H9 (cell line): ENCODE results near the gene RBM19. TPM values are rescaled to one million over a fixed set of nuclear protein-coding genes. Genes with fewer than 3 reads are reported as not detected.

Source experiments
- DNase-seq: peaks from one replicate; pipeline ENCODE4 v3.0.0-alpha.2; 2017
- H2AFZ ChIP-seq: one replicate; pipeline ENCODE4 v1.6.1; 2013; ENCODE audit warnings: mild to moderate bottlenecking, low read length, control low read depth, moderate library complexity
- H2AK5ac ChIP-seq: 2 replicates; pipeline ENCODE4 v1.6.1; 2013; ENCODE audit warnings: low read length, control low read depth, mixed read lengths; ENCODE audit not compliant: insufficient read length
- H2BK120ac ChIP-seq: one replicate; pipeline ENCODE4 v1.6.1; 2013; ENCODE audit warnings: low read depth, mild to moderate bottlenecking, low read length, control low read depth, inconsistent platforms; ENCODE audit not compliant: poor library complexity, severe bottlenecking
- H2BK12ac ChIP-seq: 2 replicates; pipeline ENCODE4 v1.6.1; 2013; ENCODE audit warnings: low read length, control low read depth, mixed read lengths, low read depth; ENCODE audit not compliant: insufficient read length
- H2BK15ac ChIP-seq: 2 replicates; pipeline ENCODE4 v1.6.1; 2013; ENCODE audit warnings: low read depth, low read length, control low read depth
- H2BK20ac ChIP-seq: one replicate; pipeline ENCODE4 v1.6.1; 2013; ENCODE audit warnings: low read depth, mild to moderate bottlenecking, low read length, control low read depth, inconsistent platforms; ENCODE audit not compliant: poor library complexity, severe bottlenecking
- H2BK5ac ChIP-seq: 2 replicates; pipeline ENCODE4 v1.6.1; 2013; ENCODE audit warnings: low read length, control low read depth, mixed read lengths; ENCODE audit not compliant: insufficient read length
- H3K14ac ChIP-seq: 2 replicates; pipeline ENCODE4 v1.6.1; 2013; ENCODE audit warnings: low read length, control low read depth; ENCODE audit not compliant: insufficient read depth
- H3K18ac ChIP-seq: 2 replicates; pipeline ENCODE4 v1.6.1; 2013; ENCODE audit warnings: low read depth, mild to moderate bottlenecking, mixed read lengths, low read length, control low read depth; ENCODE audit not compliant: insufficient read length
- H3K23ac ChIP-seq: 2 replicates; pipeline ENCODE4 v1.6.1; 2013; ENCODE audit warnings: low read length, control low read depth, mixed read lengths, low read depth; ENCODE audit not compliant: insufficient read length
- H3K23me2 ChIP-seq: 2 replicates; pipeline ENCODE4 v1.6.1; 2013; ENCODE audit warnings: low read depth, mild to moderate bottlenecking, mixed read lengths, low read length, control low read depth; ENCODE audit not compliant: insufficient read length, poor library complexity, severe bottlenecking
- H3K27ac ChIP-seq: 2 replicates; pipeline ENCODE4 v1.5.1; 2013; ENCODE audit warnings: low read length, control low read depth, mixed read lengths, low read depth; ENCODE audit not compliant: insufficient read length
- H3K27me3 ChIP-seq: 2 replicates; pipeline ENCODE4 v1.6.1; 2013; ENCODE audit warnings: low read length, control low read depth, inconsistent platforms; ENCODE audit not compliant: insufficient read depth
- H3K4ac ChIP-seq: 2 replicates; pipeline ENCODE4 v1.6.1; 2013; ENCODE audit warnings: low read depth, mild to moderate bottlenecking, control low read depth, inconsistent platforms, low read length, moderate library complexity
- H3K4me1 ChIP-seq: 2 replicates; pipeline ENCODE4 v1.6.1; 2013; ENCODE audit warnings: low read length, control low read depth, inconsistent platforms; ENCODE audit not compliant: insufficient read depth
- H3K4me2 ChIP-seq: 2 replicates; pipeline ENCODE4 v1.6.1; 2013; ENCODE audit warnings: low read length, control low read depth, mixed read lengths; ENCODE audit not compliant: insufficient read length, insufficient read depth
- H3K56ac ChIP-seq: 2 replicates; pipeline ENCODE4 v1.6.1; 2013; ENCODE audit warnings: low read depth, mild to moderate bottlenecking, mixed read lengths, low read length, control low read depth; ENCODE audit not compliant: insufficient read length
- H3K79me1 ChIP-seq: 2 replicates; pipeline ENCODE4 v1.6.1; 2013; ENCODE audit warnings: low read depth, mild to moderate bottlenecking, moderate library complexity, low read length, control low read depth, inconsistent platforms; ENCODE audit not compliant: insufficient read depth, poor library complexity, severe bottlenecking
- H3K79me2 ChIP-seq: 2 replicates; pipeline ENCODE4 v1.6.1; 2013; ENCODE audit warnings: low read length, control low read depth, inconsistent platforms; ENCODE audit not compliant: insufficient read depth
- H3K9ac ChIP-seq: 2 replicates; pipeline ENCODE4 v1.6.1; 2013; ENCODE audit warnings: low read length, control low read depth, mixed read lengths; ENCODE audit not compliant: insufficient read length; ENCODE audit errors: extremely low read depth
- H3K9me3 ChIP-seq: one replicate; pipeline ENCODE4 v1.6.1; 2013; ENCODE audit warnings: low read depth, low read length, inconsistent platforms; ENCODE audit not compliant: control insufficient read depth
- H3T11ph ChIP-seq: one replicate; pipeline ENCODE4 v1.6.1; 2013; ENCODE audit warnings: mild to moderate bottlenecking, low read length, control low read depth, inconsistent platforms
- H4K20me1 ChIP-seq: one replicate; pipeline ENCODE4 v1.6.1; 2013; ENCODE audit not compliant: control insufficient read depth, insufficient read length, insufficient read depth
- H4K5ac ChIP-seq: 2 replicates; pipeline ENCODE4 v1.6.1; 2013; ENCODE audit warnings: low read depth, mild to moderate bottlenecking, mixed read lengths, low read length, control low read depth; ENCODE audit not compliant: insufficient read length
- H4K8ac ChIP-seq: replicated peaks from 2 replicates; pipeline ENCODE4 v1.6.1; 2013; ENCODE audit warnings: low read length, control low read depth, mixed read lengths, low read depth; ENCODE audit not compliant: insufficient read length
- H4K91ac ChIP-seq: 2 replicates; pipeline ENCODE4 v1.6.1; 2013; ENCODE audit warnings: low read depth, mild to moderate bottlenecking, moderate library complexity, mixed read lengths, low read length, control low read depth; ENCODE audit not compliant: insufficient read length
- H3K27ac Mint-ChIP-seq, 3 experiments: 2 replicates in 2 of 3; 3 replicates in 1 of 3; pipeline ENCODE4 v1.8.0; 2020 to 2021; ENCODE audit warnings: mixed read lengths in 3 of 3, mild to moderate bottlenecking in 1 of 3, moderate library complexity in 1 of 3
- H3K27me3 Mint-ChIP-seq: 2 replicates; pipeline ENCODE4 v1.8.0; 2021; ENCODE audit warnings: low read depth, mild to moderate bottlenecking, moderate library complexity, mixed read lengths
- H3K36me3 Mint-ChIP-seq, 3 experiments: 2 replicates in 2 of 3; 3 replicates in 1 of 3; pipeline ENCODE4 v1.8.0; 2020 to 2021; ENCODE audit warnings: low read depth in 3 of 3, mixed read lengths in 3 of 3; ENCODE audit not compliant: insufficient read depth in 1 of 3
- H3K4me1 Mint-ChIP-seq, 2 experiments: 2 replicates each; pipeline ENCODE4 v1.8.0; 2020; ENCODE audit warnings: mixed read lengths in 2 of 2
- H3K4me3 Mint-ChIP-seq, 2 experiments: 2 replicates in 1 of 2; 3 replicates in 1 of 2; pipeline ENCODE4 v1.8.0; 2020 to 2021; ENCODE audit warnings: mild to moderate bottlenecking in 2 of 2, mixed read lengths in 2 of 2, moderate library complexity in 1 of 2
- H3K9me3 Mint-ChIP-seq, 2 experiments: 2 replicates in 1 of 2; 3 replicates in 1 of 2; pipeline ENCODE4 v1.8.0; 2020; ENCODE audit warnings: mild to moderate bottlenecking in 2 of 2, mixed read lengths in 2 of 2, moderate library complexity in 1 of 2
- WGBS: extraction: QIAGEN DNeasy Blood & Tissue Kit; methylation state at CpG from one replicate; pipeline ENCODE4 v1.1.7; 2013; ENCODE audit warnings: missing lambda C conversion rate, low lambda C conversion rate, mixed read lengths; ENCODE audit not compliant: insufficient read length; ENCODE audit errors: extremely low coverage; 5-methylcytosine and 5-hydroxymethylcytosine counted together
- total RNA-seq: library from RNA; stranded (reverse); gene quantifications from 2 replicates; pipeline ENCODE4 v1.2.1, GENCODE V29; 2021
- TF ChIP-seq, protein P1 (sequence below): fragments of 200-600 bp; sonication (generic); conservative IDR thresholded peaks from 3 replicates; pipeline ENCODE4 v1.8.0; 2021; ENCODE audit warnings: antibody characterized with exemption, mild to moderate bottlenecking

RBM19 gene
- total RNA-seq, 1 experiment from 2014 or later, result 32.2 TPM

- TF ChIP-seq, protein P1, sequence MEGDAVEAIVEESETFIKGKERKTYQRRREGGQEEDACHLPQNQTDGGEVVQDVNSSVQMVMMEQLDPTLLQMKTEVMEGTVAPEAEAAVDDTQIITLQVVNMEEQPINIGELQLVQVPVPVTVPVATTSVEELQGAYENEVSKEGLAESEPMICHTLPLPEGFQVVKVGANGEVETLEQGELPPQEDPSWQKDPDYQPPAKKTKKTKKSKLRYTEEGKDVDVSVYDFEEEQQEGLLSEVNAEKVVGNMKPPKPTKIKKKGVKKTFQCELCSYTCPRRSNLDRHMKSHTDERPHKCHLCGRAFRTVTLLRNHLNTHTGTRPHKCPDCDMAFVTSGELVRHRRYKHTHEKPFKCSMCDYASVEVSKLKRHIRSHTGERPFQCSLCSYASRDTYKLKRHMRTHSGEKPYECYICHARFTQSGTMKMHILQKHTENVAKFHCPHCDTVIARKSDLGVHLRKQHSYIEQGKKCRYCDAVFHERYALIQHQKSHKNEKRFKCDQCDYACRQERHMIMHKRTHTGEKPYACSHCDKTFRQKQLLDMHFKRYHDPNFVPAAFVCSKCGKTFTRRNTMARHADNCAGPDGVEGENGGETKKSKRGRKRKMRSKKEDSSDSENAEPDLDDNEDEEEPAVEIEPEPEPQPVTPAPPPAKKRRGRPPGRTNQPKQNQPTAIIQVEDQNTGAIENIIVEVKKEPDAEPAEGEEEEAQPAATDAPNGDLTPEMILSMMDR, result no peak
- no peak overlapping the region for H2BK12ac ChIP-seq
Measured at GRCh38 chr12:113888435-113888834, 77.7 kb downstream of the RBM19 start.

More at GRCh38 chr12:113888435-113888834, 77.7 kb downstream of the RBM19 start:
- no peak overlapping the region for H3K27ac Mint-ChIP-seq
- WGBS, result no CpG with 5 or more reads among the region's 2 CpGs
- Histone ChIP-seq H3K27me3 (no peaks in the 10 kb centered on the region), H3K4me1 (no peaks in the 10 kb centered on the region), H4K8ac (no peak overlapping the region), H3K9ac (no peak overlapping the region), H3K27ac (no peak overlapping the region), H3K56ac (no peak overlapping the region), H3K18ac (no peak overlapping the region), H3K79me1 (no peaks in the 10 kb centered on the region), H4K91ac (no peak overlapping the region), H2BK5ac (no peak overlapping the region), H2AFZ (no peak overlapping the region), H3K4ac (no peak overlapping the region), H3K4me2 (no peak overlapping the region), H2AK5ac (no peak overlapping the region), H3K14ac (no peak overlapping the region), H3K23me2 (no peaks in the 10 kb centered on the region), H4K5ac (no peak overlapping the region), H2BK120ac (no peak overlapping the region), H2BK20ac (no peak overlapping the region), H3K79me2 (no peaks in the 10 kb centered on the region), H2BK15ac (no peak overlapping the region), H3K9me3 (no peaks in the 10 kb centered on the region), H3T11ph (no peak overlapping the region), H3K23ac (no peak overlapping the region), H4K20me1 (peaks cover 3% of the 10 kb centered on the region)
- no peak for DNase-seq
- H3K36me3 Mint-ChIP-seq, result peaks cover 15 to 22% (median 20%) of the 10 kb centered on the region in 3 experiments; a peak in 6 of 7 replicates
- H3K27me3 Mint-ChIP-seq, result no peaks in the 10 kb centered on the region
- no peak overlapping the region for H3K4me3 Mint-ChIP-seq
- H3K9me3 Mint-ChIP-seq, result peaks cover 7 to 14% of the 10 kb centered on the region in 2 experiments; a peak in 4 of 5 replicates
- peaks cover 13 to 26% of the 10 kb centered on the region in 2 experiments for H3K4me1 Mint-ChIP-seq
